C4-2B (cell line): ENCODE measurements around the gene PFKFB4.

Experiments
- H3K27ac ChIP-seq: fragments of 450-650 bp; 2 replicates; pipeline ENCODE4 v1.5.1; 2017
- ZFX ChIP-seq: fragments of 450-650 bp; IDR thresholded peaks from 2 replicates; pipeline ENCODE4 v1.6.1; 2017
- TF ChIP-seq, protein P1 (sequence below): fragments of 450-650 bp; conservative IDR thresholded peaks from 2 replicates; pipeline ENCODE4 v1.5.1; 2017; ENCODE audit warnings: mild to moderate bottlenecking

The PFKFB4 gene

DNA sequence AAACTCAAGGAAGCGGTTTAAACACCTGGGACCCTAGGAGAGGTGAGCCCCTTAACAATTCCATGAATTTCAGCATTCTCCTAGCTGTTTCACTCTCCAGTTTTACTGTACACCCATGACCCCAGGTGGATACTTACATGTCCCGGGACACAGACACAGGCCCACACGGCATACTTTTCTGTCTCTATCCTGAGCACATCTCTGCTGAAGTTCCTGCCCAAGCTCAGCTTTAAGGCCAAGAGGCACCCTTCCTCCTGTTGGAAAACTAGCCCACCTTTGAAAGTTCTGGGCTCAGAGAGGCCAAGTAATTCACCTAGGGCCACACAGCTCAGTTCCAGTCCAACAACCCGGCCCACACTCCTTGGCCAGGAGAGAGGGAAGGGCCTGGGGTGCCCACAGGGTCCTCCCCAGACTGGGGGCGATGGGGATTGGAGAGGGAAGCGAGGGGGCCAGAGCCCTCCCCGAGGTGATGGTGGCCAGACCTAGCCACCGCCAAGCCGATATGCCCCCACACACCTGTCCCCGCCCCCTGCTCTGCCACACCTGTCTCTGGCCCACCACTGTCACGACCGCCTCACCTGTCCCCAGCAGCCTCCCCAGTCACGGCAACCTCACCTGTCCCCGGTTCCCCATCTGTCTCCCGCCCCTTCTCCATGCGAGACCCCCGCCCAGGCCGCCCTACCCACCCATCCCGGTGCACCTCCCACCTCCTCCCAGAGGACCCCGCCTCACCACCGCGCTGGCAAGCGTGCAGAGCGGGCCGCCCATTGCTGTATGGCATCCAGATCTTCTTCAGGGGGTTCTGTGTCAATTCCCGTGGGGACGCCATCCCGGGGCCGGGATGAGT, 431 bp downstream of the PFKFB4 start:
- H3K27ac ChIP-seq, result peak overlapping the region; percentile 71
- TF ChIP-seq, protein P1, sequence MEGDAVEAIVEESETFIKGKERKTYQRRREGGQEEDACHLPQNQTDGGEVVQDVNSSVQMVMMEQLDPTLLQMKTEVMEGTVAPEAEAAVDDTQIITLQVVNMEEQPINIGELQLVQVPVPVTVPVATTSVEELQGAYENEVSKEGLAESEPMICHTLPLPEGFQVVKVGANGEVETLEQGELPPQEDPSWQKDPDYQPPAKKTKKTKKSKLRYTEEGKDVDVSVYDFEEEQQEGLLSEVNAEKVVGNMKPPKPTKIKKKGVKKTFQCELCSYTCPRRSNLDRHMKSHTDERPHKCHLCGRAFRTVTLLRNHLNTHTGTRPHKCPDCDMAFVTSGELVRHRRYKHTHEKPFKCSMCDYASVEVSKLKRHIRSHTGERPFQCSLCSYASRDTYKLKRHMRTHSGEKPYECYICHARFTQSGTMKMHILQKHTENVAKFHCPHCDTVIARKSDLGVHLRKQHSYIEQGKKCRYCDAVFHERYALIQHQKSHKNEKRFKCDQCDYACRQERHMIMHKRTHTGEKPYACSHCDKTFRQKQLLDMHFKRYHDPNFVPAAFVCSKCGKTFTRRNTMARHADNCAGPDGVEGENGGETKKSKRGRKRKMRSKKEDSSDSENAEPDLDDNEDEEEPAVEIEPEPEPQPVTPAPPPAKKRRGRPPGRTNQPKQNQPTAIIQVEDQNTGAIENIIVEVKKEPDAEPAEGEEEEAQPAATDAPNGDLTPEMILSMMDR, result no peak
- TF ChIP-seq ZFX, result no peak

DNA sequence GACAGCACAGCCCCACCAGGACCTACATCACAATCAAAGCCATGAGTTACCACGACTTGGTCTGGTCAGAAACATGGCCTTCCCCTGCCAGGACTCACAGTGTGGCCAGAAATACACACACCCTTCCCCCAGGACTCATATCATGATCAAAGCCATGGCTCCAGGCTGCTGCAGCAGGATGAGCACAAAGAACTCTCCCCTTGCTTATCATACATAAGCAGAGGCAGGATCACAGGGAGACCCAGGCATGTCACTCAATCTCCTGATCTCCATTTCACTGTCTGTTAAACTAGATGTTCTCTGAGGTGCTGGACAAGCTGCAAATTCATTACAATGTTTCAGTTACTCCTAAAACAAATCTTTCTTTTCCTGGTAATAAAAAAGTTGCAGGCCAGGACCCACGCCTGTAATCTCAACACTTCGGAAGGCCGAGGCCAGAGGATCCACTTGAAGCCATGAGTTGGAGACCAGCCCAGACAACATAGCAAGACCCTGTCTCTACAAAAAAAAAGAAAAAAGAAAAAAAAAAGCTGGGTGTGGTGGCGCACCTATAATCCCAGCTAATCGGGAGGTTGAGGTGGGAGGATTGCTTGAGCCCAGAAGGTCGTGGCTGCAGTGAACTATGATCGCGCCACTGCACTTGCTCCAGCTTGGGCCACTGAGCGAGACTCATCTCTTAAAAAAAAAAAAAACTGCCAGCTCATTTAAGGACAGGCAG, 1.2 kb downstream of the PFKFB4 start:
- TF ChIP-seq, protein P1, result no peak
- TF ChIP-seq ZFX, result no peak
- H3K27ac ChIP-seq, result peak overlapping the region; percentile 71; the same call in 1 of the 2 replicates

DNA sequence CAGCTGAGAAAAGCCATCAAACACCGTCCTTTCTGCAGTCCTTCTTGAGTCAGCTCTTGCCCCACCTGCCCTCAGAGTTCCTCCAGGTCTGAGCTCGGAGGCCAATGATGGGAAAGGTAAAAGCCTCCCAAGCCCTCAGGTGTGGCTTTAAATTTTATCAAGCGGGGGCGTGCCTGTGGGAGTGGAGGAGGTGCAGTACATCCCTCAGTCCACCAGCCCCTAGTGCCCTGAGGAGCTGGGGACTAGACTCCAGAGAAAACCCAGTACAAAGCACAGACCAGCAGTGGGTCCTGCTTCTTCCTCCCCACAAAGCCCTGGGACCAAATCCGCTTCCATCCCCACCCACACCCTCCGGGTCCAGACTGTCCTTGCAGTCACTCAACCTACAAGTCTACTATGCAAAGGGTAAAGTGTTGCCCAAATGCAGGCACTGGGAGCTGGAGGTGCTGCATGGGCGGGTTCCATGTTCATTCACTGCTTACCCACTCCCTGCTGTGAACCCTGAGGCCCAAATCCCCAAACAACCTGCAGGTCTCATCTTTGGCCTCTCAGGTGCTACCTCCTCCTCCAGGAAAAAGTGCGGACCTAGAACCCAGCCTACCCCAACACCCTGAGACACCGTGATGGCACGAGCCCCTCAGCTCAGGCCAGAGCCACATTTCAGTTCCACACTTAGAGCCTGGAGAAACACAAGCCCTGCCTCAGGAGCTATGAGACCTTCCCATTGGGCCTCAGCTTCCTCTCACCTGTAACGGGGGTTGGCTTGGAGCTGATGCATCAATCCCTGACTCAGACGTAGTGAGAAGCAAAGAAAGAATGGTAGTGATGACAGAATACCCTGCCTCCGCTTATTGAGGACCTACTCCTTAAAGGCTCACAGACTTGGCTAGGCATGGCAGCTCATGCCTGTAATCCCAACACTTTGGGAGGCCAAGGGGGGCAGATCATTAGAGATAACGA, 2.4 kb downstream of the PFKFB4 start:
- no peak overlapping the region for H3K27ac ChIP-seq
- TF ChIP-seq, protein P1, result no peak
- no peak for TF ChIP-seq ZFX

DNA sequence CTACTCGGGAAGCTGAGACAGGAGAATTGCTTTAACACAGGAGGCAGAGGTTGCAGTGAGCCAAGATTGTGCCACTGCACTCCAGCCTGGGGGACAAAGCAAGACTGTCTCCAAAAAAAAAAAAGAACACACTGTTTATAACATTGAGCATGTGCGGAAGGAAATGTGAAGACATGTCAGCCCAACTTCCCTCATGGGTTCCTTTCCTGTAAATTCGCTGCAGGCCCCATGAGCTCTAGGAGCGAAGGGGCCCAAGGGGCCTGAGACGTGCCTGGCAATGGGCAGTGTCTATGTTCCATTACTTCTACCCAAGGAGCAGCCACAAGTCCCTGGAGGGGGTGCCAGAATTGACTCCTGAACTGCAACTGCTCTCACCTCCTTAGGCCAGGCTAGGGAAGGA, 3.2 kb downstream of the PFKFB4 start:
- no peak for TF ChIP-seq ZFX
- TF ChIP-seq, protein P1, result no peak
- H3K27ac ChIP-seq, result no peak overlapping the region

DNA sequence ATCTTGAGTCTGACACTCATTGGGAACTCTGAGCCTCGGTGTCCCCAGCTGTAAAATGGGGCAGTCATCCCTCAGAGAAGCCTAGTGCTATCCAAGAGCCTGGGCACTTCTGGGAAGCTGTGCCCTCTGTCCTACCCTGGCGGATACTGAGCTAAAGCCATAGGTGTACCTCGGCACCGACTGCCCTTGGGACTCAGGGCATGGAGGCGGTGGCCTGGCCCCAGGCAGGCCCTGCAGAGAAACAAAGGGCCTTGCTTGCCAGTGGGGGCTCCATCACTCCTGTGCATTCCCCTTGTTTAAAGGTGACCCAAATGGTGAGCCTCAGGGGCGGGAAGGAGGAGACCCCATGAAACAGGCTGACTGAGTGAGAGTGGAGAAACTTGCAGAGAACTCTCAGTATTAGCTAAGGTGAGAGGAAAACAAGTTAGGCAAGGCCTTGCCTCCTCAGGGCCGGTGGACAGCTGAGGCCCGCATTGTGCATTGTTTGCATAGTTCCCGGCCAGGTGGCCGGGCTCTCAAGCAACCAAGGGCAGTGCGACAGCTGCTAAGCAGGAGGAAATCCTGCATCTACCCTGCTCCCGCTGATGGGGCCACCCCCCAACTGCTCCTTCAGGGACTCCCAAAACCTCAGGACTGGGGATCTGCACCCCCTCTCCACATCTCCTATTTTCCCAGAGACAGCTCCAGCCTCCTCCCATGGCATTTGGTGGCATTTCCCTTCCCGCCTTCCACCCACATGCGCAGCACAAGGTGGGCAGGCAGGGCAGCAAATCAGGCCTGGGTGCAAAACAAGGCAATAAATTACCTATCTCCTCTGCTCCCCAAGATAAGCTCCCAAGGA, 4.3 kb downstream of the PFKFB4 start:
- H3K27ac ChIP-seq, result peak overlapping the region; percentile 20; the same call in 1 of the 2 replicates
- TF ChIP-seq, protein P1, result no peak
- no peak for TF ChIP-seq ZFX

DNA sequence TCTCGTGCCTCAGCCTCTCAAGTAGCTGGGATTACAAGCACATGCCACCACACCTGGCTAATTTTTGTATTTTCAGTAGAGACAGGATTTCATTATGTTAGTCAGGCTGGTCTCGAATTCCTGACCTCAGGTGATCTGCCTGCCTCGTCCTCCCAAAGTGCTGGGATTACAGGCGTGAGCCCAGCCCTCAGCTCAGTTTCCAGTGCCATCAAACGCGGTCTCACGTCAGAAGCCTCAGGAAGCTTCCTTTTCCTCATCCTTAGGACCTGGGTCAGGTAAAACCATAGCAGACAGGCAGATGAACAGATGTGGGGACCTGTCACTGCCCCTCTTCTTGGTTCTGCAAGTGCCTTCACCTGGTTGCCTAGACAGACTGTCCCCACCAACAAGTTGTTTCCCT, 5.0 kb downstream of the PFKFB4 start:
- peak overlapping the region; percentile 20; the same call in 1 of the 2 replicates for H3K27ac ChIP-seq
